EL (cell line): Measurements from ENCODE around the gene ZGPAT.
"Not testable (repeated sequence)": the region's sequence is repeated elsewhere in the genome, so short reads cannot be mapped to it uniquely, and the experiment has no call there.

ENCODE experiments used
- DNase-seq: peaks from one replicate; pipeline ENCODE4 v3.0.0-alpha.2; 2016

The ZGPAT gene, protein sequence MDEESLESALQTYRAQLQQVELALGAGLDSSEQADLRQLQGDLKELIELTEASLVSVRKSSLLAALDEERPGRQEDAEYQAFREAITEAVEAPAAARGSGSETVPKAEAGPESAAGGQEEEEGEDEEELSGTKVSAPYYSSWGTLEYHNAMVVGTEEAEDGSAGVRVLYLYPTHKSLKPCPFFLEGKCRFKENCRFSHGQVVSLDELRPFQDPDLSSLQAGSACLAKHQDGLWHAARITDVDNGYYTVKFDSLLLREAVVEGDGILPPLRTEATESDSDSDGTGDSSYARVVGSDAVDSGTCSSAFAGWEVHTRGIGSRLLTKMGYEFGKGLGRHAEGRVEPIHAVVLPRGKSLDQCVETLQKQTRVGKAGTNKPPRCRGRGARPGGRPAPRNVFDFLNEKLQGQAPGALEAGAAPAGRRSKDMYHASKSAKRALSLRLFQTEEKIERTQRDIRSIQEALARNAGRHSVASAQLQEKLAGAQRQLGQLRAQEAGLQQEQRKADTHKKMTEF

DNA sequence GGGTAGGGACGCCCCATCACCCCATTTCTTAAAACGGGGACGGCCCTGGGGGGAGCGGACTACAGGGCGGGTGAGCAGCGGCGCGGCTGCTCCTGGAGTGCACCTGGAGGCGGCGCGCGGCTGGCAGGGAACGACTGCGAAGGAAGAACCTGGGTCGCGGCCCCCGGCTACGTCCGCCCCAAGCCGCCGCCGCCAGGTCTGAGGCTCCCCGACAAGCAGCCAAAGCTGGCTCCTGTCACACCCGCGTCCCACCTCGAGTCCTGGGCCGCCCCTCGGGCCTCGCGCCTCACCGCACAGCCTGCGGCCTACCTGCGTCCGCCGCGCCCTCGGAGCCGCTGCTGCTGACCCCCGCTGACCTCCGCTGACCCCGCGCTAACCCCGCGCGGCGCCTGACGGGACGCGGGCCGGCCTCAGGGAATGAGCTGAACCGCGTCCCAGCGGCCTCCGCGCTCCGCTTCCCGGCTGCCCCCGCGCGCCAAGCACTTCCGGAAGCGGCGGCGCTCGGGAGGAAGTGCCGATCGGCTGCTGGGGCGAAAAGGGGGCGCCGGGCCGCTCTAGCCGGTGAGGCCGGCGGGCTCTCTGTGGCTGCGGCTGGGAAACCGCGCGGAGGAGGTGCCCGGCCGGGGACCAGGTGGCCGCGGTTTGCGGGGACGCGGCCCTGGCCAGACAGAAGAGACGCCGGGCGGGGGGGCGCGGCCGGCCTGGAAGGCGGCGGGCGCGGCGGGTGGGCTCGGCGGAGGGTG lies at the start of gene ZGPAT, which contains the start of gene ARFRP1:
TSS of gene ZGPAT (plus strand) at position 482 of the 743 bp plus-strand sequence. CDS start 542 bp downstream, outside the sequence.
TSS of gene ARFRP1 (minus strand) at position 419 of the 743 bp plus-strand sequence. CDS start 885 bp downstream, outside the sequence.
- DNase-seq, result peak; percentile 75

DNA sequence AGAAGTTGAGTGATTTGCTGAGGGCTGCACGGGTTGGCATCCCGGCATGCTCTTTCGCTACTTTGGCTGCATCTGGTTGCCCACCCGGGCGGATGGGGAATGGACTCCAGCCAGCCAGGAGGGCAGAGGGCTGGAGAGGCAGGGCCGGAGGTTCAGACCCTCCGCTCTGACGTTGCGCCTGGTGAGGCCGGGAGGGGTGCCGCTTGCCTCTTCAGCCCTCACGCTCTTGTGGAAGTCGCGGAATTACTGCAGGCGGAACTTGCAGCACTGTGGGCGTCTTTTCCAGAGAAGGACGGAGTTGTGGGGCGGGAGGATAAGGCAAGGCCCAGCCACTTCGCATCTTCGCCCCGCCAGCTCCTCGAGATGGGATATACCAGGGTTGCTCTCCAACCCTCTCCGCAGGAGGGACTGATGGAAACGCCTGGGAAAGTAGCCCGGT lies 49.1 kb upstream of the ZGPAT start:
- no peak for DNase-seq

DNA sequence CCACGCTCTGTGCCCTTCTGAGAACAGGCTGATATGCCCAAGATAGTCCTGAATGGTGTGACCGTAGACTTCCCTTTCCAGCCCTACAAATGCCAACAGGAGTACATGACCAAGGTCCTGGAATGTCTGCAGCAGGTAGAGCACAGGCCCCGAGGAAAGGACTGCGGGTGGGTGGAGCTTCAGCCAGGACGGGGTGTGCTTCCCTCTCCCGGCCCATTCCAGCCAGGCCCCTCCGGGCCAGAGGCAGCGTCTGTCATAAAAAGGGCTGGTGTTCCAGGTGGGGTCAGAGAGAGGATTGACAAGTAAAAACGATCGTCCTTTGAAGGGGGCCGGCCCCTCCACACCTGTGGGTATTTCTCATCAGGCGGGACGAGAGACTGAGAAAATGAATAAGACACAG lies 48.5 kb upstream of the ZGPAT start:
- no peak for DNase-seq

DNA sequence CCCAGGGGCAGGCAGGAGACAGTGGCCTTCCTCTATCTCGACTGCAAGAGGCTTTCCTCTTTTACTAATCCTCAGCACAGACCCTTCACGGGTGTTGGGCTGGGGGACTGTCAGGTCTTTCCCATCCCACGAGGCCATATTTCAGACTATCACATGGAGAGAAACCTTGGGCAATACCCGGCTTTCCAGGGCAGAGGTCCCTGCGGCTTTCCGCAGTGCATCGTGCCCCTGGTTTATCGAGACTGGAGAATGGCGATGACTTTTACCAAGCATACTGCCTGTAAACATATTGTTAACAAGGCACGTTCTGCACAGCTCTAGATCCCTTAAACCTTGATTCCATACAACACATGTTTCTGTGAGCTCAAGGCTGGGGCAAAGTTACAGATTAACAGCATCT lies 47.7 kb upstream of the ZGPAT start:
- not testable (repeated sequence) for DNase-seq

DNA sequence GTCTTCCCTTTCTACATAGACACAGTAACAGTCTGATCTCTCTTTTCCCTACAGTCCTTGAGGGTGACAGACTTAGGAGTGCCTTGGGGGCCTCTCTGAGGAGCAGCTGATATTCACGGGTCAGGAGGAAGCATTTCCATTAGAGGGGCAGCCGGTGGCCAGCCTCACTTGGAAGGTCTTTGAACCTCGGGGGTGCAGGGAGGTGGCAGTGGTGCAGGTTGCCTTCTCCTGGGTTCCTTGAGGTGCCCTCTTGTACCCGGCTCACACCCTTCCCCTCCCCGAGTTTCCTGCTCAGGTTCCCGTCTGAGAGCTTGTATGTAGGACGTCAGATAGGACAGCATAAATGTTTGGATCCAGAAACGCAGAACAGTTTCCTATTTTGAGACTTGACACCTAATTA lies 47.2 kb upstream of the ZGPAT start:
- DNase-seq, result no peak

DNA sequence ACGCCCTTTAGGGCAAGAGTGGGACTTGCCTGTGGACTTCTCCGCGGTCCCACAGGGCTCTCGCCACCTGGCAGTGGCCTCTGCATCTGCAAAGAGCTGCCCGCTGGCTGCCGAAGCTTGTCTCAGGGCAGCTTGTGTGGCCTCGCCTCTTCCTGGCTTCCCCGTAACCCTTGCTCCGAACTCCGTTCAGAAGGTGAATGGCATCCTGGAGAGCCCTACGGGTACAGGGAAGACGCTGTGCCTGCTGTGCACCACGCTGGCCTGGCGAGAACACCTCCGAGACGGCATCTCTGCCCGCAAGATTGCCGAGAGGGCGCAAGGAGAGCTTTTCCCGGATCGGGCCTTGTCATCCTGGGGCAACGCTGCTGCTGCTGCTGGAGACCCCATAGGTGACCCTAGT lies 46.7 kb upstream of the ZGPAT start:
- DNase-seq, result no peak

DNA sequence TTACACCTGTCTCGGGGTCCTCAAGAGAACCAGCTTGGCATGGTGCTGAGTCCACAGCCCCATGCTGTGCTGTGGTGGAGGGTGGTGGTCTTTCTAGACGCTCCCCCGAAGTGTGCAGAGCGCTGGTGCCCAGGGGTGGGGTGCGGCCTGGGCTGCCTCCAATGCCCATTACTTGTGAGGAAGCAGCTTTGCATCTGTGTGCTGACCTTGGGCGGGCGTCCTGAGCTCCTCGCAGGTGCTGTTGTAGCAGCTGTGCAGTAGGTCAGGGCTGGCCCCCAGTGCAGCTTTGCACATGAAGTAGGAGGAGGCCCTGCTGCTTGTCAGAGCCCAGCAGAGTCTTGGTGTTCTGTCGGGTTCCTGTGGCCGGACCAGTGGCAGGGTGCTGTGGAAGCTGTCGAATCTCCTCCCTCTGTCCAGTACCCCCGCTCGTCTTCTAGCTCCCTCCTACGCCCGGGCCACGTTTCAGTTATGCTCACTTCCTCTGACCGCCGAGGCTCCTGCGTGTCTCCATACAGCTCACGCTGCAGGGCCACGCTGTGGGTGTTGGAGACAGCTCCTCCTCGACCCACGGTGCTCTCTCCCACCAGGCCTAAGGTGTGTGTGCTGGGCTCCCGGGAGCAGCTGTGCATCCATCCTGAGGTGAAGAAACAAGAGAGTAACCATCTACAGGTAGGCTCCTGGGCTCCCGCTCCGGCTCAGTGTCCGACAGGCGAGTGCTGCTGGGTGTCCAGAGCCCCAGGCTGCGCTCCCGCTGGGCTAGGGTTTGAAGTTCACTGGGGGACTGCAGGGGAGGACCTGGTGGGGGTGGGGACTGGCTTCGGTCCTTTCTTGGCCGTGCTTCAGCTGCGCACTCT lies 45.7 kb upstream of the ZGPAT start:
- DNase-seq, result no peak

DNA sequence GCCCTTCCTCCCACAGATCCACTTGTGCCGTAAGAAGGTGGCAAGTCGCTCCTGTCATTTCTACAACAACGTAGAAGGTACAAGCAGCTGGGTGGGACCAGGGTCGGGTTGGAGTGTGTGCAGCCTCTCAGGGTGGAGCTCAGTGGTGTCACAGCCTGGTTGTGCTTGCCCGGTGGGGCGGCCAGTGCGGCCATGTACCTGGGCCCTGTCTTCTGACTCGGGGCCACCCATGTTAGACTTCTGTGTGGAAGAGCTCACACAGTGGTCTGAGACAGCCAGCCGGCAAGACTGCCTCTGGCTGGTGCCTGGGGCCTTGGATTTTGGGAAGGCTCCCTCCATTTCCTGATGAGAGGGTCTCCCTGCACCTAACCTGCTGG lies 45.0 kb upstream of the ZGPAT start:
- DNase-seq, result no peak

DNA sequence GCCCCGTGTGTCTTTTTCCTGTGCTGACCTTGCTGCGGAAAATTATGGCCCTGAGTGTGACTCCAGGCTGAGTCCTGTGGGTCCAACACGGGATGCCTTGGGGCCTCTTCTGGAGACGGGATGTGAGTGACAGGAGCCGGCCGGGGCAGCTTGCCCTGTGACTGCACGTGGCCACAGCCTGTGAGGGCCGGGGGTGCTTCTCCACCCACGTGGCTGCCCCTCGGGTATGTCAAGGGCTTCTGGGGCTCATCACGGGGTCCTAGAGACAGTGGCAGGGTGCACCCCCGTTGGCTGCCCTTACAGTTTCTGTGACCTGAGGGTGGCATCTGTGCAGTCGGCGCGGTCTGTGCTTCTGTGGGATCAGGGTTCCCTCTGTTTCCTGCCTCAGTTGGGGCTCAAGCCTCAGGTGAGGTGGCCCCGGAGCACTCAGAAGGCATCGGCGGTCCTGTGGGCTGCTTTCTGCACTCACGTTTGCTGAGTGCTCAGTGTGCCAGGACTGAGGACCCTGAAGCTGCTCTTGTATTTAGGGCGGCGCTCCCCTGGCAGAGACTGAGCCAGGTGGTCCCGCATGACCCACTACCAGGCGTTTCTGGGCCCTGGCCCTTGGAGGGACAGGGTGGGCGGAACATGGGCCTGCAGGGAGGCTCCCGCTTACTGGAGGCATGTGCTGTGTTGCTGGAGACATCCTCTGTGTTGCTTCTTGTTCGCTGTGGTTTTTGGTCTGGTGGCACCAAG lies 44.3 kb upstream of the ZGPAT start:
- no peak for DNase-seq

DNA sequence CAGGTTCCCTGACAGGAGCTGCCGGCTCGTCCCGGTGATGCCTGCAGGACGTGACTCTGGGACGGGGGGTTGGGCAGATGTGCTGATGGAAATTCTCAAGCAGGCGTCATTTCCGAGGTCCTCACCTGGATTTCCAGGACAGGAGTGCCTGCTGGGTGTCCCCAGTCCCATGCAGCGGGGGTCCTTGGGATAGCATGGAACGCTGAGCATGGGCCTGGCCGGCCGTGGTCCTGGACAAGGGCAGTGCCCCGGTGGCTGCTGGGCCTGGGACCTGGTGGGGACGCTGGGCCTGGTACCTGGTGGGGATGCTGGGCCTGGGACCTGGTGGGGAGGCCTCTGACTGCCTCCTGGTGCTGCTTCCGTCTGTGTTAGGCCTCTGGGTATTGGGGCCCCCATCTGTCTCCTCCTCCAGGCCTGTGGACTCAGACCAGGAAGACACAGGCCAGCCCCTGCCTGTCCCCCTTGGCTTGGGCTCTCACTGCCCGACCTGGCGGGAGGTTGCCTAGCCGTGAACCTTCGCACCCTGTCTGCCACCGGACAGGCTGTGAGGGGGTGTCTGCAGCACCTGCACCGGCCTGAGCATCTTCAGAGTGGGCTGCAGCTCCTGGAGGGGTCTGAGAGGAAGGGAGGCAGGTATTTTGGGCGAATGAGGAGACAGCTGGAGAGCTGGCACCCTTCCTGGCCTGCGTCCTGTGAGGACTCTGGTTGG lies 43.5 kb upstream of the ZGPAT start:
- no peak for DNase-seq

DNA sequence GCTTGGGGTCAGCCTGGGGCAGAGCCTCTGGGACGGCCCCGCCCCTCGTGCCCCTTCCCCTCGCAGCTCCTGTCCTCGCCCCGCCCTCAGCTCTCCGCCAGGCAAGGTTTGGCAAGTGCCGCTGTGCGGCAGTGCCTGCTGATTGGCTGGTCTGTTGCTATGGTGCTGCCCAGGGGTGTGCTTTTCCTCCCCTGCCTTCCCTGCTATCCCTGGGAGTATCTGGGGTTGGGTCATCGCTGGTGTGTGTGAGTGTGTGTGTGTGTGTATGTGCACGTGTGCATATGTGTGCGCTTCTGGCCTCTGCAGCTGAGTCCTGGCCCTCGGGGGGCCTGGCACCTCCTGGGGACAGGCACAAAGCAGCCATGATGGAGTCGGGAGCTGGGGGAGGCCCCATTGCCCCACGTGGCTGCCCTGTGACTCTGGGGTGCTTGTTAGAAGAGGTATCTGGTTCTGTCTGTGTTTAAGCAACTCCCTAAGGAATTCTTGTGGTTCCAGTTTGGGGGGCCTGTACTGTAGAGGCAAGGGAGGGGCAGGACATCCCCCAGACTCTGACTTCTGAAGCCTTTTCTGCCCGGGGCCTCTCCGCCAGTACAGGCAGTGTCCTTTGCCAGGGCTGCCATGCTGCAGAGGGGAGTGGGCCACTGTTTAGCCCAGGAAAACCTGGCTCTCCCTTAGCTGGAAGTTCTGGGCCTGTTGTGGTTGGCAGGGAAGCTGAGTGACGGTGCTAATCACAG lies 42.8 kb upstream of the ZGPAT start:
- no peak for DNase-seq

DNA sequence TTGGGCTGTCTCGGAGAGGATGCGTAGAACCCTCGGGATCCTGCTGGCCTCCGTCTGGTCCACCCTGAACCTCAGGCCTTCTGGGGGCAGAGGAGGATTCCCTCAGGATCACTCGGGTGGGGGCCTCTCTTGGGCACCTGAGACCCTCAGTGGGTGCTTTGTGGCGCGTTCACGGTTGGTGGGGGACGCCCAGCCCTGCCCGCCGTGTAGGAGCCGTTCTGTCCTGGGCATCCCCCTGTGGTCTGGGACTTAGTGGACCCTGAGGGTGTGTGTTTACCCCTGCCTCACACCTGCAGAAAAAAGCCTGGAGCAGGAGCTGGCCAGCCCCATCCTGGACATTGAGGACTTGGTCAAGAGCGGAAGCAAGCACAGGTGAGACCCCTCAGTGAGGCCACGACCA lies 42.1 kb upstream of the ZGPAT start:
- DNase-seq, result no peak

DNA sequence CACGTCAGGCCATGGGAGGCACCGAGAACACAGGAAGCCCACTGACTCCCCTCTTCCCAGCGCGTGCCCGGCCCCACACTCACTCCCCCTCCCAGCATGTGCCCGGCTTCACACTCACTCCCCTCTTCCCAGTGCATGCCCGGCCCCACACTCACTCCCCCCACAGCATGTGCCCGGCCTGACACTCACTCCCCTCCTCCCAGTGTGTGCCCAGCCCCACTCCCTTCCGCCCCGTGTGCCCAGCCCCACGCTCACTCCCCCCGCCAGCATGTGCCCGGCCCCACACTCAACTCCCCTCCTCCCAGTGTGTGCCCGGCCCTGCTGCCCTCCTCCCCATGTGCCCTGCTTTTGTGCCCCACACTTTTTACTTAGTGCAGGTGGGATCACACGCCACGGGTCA lies 40.0 kb upstream of the ZGPAT start:
- DNase-seq, result no peak

DNA sequence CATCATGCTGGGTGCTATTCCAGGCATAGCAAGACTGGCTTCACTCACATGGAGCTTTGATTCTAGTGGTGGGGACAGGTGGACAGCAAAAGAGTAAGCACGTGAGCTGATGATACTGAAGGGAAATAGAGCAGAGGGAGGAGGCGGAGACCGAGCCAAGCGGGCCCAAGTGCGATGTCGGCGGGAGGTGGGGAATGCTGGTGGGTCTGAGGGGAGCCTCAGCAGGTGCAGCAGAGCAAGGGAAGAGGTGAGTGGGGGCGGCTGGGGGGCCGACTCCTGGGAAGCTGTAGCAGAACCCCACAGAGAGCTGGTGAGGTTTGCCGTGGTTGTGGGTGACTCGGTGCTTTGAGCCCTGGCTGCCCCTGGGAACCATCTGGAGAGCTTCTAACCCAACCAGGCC lies 39.5 kb upstream of the ZGPAT start:
- no peak for DNase-seq

DNA sequence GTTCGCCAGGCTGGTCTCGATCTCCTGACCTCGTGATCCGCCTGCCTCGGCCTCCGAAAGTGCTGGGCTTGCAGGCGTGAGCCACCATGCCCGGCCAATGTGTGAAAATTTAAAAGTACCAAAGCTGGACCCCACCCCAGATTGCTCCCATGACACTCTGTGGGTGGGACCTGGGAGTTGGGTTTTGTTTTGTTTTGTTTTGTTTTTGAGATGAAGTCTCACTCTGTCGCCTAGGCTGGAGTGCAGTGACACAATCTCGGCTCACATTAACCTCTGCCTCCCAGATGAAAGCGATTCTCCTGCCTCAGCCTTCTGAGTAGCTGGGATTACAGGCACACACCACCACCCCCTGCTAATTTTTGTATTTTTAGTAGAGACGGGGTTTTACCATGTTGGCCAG lies 36.1 kb upstream of the ZGPAT start:
- not testable (repeated sequence) for DNase-seq

DNA sequence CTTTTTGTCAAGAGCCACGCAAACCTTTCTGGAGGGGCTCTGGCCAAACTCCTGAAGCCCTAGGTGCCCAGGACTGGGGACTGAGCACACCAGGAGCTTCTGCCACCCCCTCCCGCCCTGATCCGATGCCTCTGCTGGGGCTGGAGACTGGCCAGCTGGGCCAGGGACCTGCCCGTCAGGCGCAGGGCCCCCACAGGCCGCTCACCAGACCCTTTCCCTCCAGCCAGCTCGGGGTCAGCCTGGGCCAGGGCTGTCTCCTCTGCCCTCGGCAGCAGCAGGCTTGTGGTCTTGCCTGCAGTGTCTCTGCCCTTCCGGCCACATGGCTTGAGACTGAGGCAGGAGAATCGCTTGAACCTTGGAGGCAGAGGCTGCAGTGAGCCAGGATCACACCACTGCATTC lies 35.2 kb upstream of the ZGPAT start:
- DNase-seq, result no peak

DNA sequence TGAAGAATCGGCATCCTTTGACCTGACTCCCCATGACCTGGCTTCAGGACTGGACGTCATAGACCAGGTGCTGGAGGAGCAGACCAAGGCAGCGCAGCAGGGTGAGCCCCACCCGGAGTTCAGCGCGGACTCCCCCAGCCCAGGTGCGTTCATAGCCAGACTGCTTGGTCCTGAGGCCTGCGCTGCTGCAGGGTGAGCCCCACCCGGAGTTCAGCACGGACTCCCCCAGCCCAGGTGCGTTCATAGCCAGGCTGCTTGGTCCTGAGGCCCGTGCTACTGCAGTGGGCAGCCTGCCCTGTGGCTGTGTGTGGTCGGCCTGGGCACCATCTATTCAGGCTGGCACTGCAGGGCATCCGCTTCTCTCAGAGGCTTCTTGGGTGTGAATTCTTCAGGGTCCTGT lies 33.9 kb upstream of the ZGPAT start:
- no peak for DNase-seq

DNA sequence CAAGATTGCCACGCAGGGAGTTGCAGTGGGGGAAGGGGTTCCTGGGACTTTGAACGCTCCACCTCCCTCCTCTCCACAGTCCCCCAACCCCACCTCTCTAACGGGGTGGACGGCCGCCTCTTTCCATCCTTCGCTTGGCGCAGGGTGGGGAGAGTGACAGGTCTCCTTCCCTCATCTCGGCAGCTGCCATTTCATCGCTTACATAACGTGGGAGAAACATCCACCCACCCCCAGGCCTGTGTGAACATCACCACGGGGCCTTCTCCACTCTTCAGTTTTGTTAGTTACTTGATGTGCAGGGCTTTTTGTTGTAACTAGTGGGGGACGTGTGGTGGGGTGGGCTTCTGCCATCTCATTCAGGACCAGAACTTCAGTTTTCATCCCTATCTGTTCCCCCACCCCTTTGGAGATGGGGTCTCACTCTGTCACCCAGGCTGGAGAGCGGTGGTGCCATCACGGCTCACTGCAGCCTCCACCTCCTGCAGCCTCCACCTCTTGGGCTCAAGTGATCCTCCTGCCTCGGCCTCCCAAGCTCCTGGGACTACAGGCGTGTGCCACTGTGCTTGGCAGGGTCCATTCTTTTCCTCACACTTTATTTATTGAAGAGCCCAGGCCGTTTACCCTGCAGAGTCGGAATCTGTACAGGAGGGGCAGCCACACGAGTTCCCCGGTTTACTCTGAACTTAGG lies 32.0 kb upstream of the ZGPAT start:
- DNase-seq, result no peak

DNA sequence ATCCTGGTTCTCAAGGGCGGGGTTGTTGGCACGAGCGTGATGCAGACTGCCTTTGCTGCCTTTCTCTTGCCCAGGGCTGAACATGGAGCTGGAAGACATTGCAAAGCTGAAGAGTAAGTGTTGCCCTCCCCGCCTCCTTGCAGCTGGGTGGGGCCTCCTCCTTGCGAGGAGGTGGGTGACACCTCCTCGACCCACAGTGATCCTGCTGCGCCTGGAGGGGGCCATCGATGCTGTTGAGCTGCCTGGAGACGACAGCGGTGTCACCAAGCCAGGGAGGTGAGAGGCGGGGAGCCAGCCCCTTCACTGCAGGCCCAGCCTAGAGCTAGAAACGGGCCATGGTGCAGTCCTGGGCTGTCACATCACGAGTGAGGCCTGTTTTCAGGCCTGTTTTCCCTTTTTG lies 29.8 kb upstream of the ZGPAT start:
- DNase-seq, result no peak
